ENCODE measurements around the gene CLCN6. TPM values are rescaled to one million over a fixed set of nuclear protein-coding genes. Genes with fewer than 3 reads are reported as not detected.

The CLCN6 gene
- total RNA-seq, 1 donor from 2014 or later, result 18.6 TPM

DNA sequence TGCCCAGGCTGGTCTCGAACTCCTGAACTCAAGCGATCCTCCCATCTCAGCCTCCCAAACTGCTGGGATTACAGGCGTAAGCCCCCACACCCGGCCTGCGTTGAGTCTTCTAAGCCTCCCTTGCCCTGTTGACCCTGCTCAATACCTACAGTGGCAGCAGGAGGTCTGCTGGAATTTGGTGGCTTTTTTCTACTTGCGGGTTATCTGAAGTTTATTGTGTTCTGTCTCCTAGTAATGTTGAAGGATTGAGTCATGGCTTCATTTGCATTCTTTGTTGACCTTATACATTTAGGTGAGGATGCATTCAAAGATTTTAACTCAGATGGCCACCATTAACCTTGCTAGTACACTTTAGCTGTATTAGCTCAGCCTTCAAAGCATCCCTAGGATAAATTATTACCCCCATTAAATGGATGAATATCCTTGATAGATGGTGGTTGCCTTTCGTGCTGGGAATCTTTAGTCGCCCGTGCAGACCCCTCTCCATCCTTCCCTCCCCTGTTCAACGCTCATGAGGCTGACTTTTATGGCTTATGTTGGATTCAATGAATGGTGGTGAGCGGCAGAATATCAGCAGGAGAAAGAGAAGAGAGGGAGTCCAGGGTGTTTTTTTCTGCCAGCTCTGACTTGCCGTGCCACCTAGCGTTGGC lies 62.5 kb downstream of the CLCN6 start:
- H3K27me3 ChIP-seq, result no peaks in the 10 kb centered on the region
- DNase-seq (ENCODE audit: low spot score in 2 of 2), result no peak
- intact Hi-C loops (cut with DNase I), result no loop called here
- no peaks in the 10 kb centered on the region for H3K4me1 ChIP-seq
- no peaks in the 10 kb centered on the region for H3K9me3 ChIP-seq
- no peak for TF ChIP-seq CTCF (IDR thresholded peaks at IDR 0.05)
- H3K36me3 ChIP-seq, result no peaks in the 10 kb centered on the region
- no peak overlapping the region for H3K27ac ChIP-seq
- H3K4me3 ChIP-seq, result no peak overlapping the region

DNA sequence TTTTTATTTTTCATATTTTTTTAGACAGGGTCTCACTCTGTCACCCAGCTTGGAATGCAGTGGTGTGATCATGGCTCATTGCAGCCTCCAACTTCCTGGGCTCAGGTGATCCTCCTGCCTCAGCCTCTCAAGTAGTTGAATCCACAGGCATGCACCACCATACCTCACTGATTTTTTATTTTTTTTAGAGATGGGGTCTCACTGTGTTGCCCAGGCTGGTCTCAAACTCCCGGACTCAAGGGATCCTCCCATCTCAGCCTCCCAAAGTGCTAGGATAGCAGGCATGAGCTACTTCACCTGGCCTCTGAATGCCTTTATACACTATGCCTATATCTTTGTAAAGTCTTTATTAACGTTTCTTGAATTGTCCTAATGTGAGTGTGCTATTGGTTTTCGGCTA lies 63.1 kb downstream of the CLCN6 start:
- Histone ChIP-seq H3K9me3 (no peaks in the 10 kb centered on the region), H3K36me3 (no peaks in the 10 kb centered on the region), H3K27me3 (no peaks in the 10 kb centered on the region), H3K4me3 (no peak overlapping the region), H3K4me1 (no peaks in the 10 kb centered on the region), H3K27ac (no peak overlapping the region)
- no peak for DNase-seq (ENCODE audit: low spot score in 2 of 2)
- intact Hi-C loops (cut with DNase I), result no loop called here
- TF ChIP-seq CTCF (IDR thresholded peaks at IDR 0.05), result no peak

DNA sequence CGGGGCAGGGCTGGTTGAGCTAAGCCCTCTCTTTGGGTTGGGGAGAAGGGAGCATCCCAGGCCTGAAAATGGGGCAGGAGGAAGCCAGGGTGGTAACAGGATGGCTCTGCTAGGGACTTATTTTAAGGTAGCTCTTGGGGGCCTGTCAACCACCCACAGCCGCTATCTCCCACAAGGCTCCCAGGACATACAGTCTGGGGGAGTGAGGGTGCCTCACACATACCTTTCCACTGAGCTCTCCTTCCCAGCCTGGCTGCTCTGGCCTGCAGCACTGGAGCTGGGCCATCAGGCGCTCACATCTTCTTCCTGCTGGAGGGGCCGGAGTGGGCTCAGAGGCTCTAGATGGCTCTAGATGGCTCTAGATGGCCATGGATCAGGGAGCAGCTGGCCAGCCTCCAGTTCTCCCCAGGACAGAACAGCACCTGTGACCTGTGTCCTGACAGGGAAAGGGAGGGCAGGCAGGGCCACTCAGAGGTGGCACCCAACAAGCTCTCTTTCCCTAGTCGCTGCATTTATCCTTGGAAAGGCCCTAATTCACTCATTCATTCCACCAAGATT lies 63.7 kb downstream of the CLCN6 start:
- DNase-seq (ENCODE audit: low spot score in 2 of 2), result no peak
- intact Hi-C loops (cut with DNase I), result no loop called here

GRCh38 chr1:11872545-11872944 lies 66.6 kb downstream of the CLCN6 start:
- Histone ChIP-seq H3K36me3 (no peaks in the 10 kb centered on the region), H3K27me3 (no peaks in the 10 kb centered on the region), H3K9me3 (no peaks in the 10 kb centered on the region), H3K4me1 (no peaks in the 10 kb centered on the region), H3K4me3 (no peak overlapping the region), H3K27ac (no peak overlapping the region)
- intact Hi-C loops (cut with DNase I), result no loop called here
- no peak for TF ChIP-seq CTCF (IDR thresholded peaks at IDR 0.05)
- no peak for DNase-seq (ENCODE audit: low spot score in 2 of 2)

More for the DNA sequence above, 63.7 kb downstream of the CLCN6 start:
- Histone ChIP-seq H3K27ac (no peak overlapping the region), H3K4me1 (no peaks in the 10 kb centered on the region), H3K27me3 (no peaks in the 10 kb centered on the region), H3K9me3 (no peaks in the 10 kb centered on the region), H3K36me3 (no peaks in the 10 kb centered on the region), H3K4me3 (no peak overlapping the region)
- TF ChIP-seq CTCF (IDR thresholded peaks at IDR 0.05), result no peak

GRCh38 chr1:11873395-11874257 lies 67.6 kb downstream of the CLCN6 start:
- intact Hi-C loops (cut with DNase I), result no loop called here
- Histone ChIP-seq H3K4me3 (no peak overlapping the region), H3K27ac (no peak overlapping the region), H3K27me3 (no peaks in the 10 kb centered on the region), H3K4me1 (no peaks in the 10 kb centered on the region), H3K9me3 (no peaks in the 10 kb centered on the region), H3K36me3 (no peaks in the 10 kb centered on the region)
- TF ChIP-seq CTCF (IDR thresholded peaks at IDR 0.05), result no peak
- no peak for DNase-seq (ENCODE audit: low spot score in 2 of 2)

All from ascending aorta (tissue), 2 donors.